Memory B cell (primary cell): ENCODE data around the gene ANKRD24.
A peak's percentile ranks its signal among the peaks of the same experiment; 100 is the strongest.

Experiments
- ATAC-seq: fragments of 150-1000 bp; cut with Tn5 transposase; 2 replicates; pipeline ENCODE4 v1.10.0; 2021; ENCODE audit warnings: low read depth, mild to moderate bottlenecking, moderate library complexity
- DNase-seq, 2 donors: peaks; one replicate each; pipeline ENCODE4 v3.0.0; 2022; ENCODE audit warnings: low spot score in 2 of 2
- H3K27ac Mint-ChIP-seq: one replicate; pipeline ENCODE4 v1.8.0; 2022; ENCODE audit warnings: mild to moderate bottlenecking, moderate library complexity, mixed read lengths
- H3K27me3 Mint-ChIP-seq: one replicate; pipeline ENCODE4 v1.8.0; 2022; ENCODE audit warnings: mixed read lengths
- H3K36me3 Mint-ChIP-seq: one replicate; pipeline ENCODE4 v1.8.0; 2022; ENCODE audit warnings: mild to moderate bottlenecking, mixed read lengths
- H3K4me1 Mint-ChIP-seq: one replicate; pipeline ENCODE4 v1.8.0; 2022; ENCODE audit warnings: mixed read lengths
- H3K4me3 Mint-ChIP-seq: one replicate; pipeline ENCODE4 v1.8.0; 2022; ENCODE audit warnings: mild to moderate bottlenecking, moderate library complexity, mixed read lengths
- H3K9me3 Mint-ChIP-seq: one replicate; pipeline ENCODE4 v1.8.0; 2022; ENCODE audit warnings: mixed read lengths

Gene ANKRD24

DNA sequence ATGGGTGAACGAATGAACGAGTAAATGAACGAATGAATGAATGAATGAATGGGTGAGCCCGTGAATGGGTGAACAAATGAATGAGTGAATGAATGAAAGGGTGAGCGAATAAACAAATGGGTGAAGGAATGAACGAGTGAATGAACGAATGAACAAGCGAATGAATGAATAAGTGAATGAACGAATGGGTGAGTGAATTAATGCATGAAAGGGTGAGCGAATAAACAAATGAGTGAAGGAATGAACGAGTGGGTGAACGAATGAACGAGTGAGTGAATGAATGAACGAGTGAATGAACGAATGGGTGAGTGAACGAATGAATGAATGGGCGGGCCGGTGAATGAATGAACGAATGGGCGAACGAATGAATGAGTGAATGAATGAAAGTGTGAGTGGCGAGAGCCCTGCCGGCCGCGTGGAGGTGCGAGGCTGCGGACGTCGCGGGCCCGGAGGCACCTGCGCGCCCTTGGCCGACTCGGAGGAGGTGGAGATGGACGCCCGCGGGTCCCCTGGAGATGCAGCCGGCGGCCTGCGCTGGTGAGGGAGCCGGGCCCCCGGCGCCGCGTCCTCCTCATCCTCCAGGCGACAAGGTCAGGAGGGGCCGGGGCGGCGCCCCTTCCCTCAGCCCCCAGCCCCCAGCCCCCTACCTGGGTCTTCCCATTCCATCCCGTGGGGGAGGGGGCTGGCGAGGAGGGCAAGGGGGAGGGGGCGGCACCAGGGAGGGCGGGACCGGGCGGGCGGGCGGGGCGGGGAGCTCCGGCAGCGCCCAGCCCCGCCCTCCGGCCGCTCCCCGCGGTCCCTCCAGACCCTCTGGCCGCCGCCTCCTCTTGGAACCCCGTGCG, 15.4 kb downstream of the ANKRD24 start:
- H3K4me3 Mint-ChIP-seq, result no peak overlapping the region
- DNase-seq (no peak), ATAC-seq (no peak)
- H3K27me3 Mint-ChIP-seq, result peaks cover 38% of the 10 kb centered on the region
- H3K27ac Mint-ChIP-seq, result peak overlapping the region; percentile 88
- peaks cover 9% of the 10 kb centered on the region for H3K4me1 Mint-ChIP-seq
- peaks cover 8% of the 10 kb centered on the region for H3K36me3 Mint-ChIP-seq
- H3K9me3 Mint-ChIP-seq, result peaks cover 15% of the 10 kb centered on the region

GRCh38 chr19:4198467-4199126, 16.1 kb downstream of the ANKRD24 start:
- H3K9me3 Mint-ChIP-seq, result peaks cover 15% of the 10 kb centered on the region
- H3K36me3 Mint-ChIP-seq, result peaks cover 8% of the 10 kb centered on the region
- no peak for DNase-seq
- no peak overlapping the region for H3K27ac Mint-ChIP-seq
- peaks cover 9% of the 10 kb centered on the region for H3K4me1 Mint-ChIP-seq
- no peak for ATAC-seq
- peaks cover 33% of the 10 kb centered on the region for H3K27me3 Mint-ChIP-seq
- H3K4me3 Mint-ChIP-seq, result no peak overlapping the region

GRCh38 chr19:4199699-4200293, 17.3 kb downstream of the ANKRD24 start:
- no peak for ATAC-seq
- H3K27me3 Mint-ChIP-seq, result peaks cover 26% of the 10 kb centered on the region
- H3K27ac Mint-ChIP-seq, result no peak overlapping the region
- no peak for DNase-seq
- peaks cover 8% of the 10 kb centered on the region for H3K36me3 Mint-ChIP-seq
- H3K4me3 Mint-ChIP-seq, result no peak overlapping the region
- H3K4me1 Mint-ChIP-seq, result peaks cover 11% of the 10 kb centered on the region
- H3K9me3 Mint-ChIP-seq, result peaks cover 15% of the 10 kb centered on the region

DNA sequence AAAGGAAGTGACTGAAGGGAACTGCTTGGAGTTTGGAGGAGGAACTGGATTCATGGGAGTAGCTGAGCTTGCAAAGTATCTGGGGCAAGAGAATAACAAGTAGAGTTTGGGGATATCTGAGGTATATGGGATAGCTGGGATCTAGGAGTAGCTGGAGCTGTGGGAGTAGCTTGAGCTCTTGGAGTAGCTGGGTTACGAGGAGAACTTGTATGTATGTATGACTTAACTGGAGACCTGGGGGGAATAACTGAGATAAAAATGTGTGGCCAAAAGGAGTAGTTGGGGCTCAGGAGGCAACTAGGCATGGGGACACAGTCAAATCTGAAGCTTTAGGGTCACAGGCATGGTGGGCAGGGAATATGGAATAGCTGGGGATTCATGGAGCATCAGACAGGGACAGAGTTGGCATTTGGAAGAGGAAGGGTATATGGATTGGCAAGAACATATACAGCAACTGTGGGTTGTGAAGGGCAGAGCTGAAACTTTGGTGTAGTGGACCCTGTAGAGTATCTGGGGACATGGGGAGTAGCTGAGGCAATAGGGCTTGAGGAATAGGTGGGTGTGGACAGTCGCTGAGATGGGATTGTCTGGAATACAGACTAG, 18.6 kb downstream of the ANKRD24 start:
- Mint-ChIP-seq H3K4me1 (peaks cover 11% of the 10 kb centered on the region), H3K4me3 (no peak overlapping the region), H3K36me3 (peaks cover 8% of the 10 kb centered on the region), H3K9me3 (peaks cover 15% of the 10 kb centered on the region), H3K27me3 (peaks cover 20% of the 10 kb centered on the region), H3K27ac (no peak overlapping the region)
- ATAC-seq (no peak), DNase-seq (no peak)

- Mint-ChIP-seq H3K27me3 (peaks cover 18% of the 10 kb centered on the region), H3K27ac (no peak overlapping the region), H3K36me3 (peaks cover 8% of the 10 kb centered on the region), H3K9me3 (peaks cover 15% of the 10 kb centered on the region), H3K4me3 (no peak overlapping the region), H3K4me1 (peaks cover 11% of the 10 kb centered on the region)
- DNase-seq, result no peak
- no peak for ATAC-seq
These were observed 19.3 kb downstream of the ANKRD24 start for GRCh38 chr19:4201798-4202197.

DNA sequence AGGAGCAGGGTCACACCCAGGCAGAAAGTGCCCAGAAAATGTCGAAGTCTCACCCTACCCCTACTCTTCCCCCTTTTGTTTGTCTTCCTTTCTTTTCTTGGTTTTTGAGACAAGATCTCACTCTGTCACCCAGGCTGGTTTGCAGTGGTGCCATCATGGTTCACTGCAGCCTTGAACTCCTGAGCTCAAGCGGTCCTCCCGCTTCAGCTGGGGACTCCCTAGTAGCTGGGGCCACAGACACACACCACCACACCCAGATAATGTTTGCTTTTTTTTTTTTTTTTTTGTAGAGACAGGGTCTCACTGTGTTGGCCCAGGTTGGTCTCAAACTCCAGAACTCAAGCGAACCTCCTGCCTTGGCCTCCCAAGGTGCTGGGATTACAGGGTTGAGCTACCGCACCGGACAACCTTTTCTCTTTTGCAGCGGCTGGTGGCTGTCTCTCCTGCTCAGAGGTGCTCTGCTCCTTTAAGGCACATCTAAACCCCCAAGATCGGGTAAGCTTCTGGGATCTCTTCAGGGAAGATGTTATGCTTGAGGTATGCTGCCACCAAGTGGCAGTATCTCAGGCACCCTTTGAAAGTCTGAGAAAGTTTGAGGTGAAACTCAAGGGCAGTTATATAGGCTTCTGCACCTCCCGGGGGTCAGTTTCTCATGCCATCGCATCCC, 24.5 kb downstream of the ANKRD24 start:
- no peaks in the 10 kb centered on the region for H3K9me3 Mint-ChIP-seq
- no peak for DNase-seq
- peaks cover 2% of the 10 kb centered on the region for H3K4me1 Mint-ChIP-seq
- H3K27ac Mint-ChIP-seq, result no peak overlapping the region
- peaks cover 10% of the 10 kb centered on the region for H3K27me3 Mint-ChIP-seq
- no peak overlapping the region for H3K4me3 Mint-ChIP-seq
- no peaks in the 10 kb centered on the region for H3K36me3 Mint-ChIP-seq
- no peak for ATAC-seq

GRCh38 chr19:4208385-4209094, 26.1 kb downstream of the ANKRD24 start:
- no peak for DNase-seq
- H3K27me3 Mint-ChIP-seq, result peaks cover 16% of the 10 kb centered on the region
- peaks cover 7% of the 10 kb centered on the region for H3K4me1 Mint-ChIP-seq
- no peaks in the 10 kb centered on the region for H3K36me3 Mint-ChIP-seq
- ATAC-seq, result no peak
- no peak overlapping the region for H3K4me3 Mint-ChIP-seq
- H3K27ac Mint-ChIP-seq, result no peak overlapping the region
- no peaks in the 10 kb centered on the region for H3K9me3 Mint-ChIP-seq

GRCh38 chr19:4210166-4210731, 27.8 kb downstream of the ANKRD24 start:
- no peak for ATAC-seq
- Mint-ChIP-seq H3K4me3 (no peak overlapping the region), H3K27ac (no peak overlapping the region), H3K27me3 (peaks cover 18% of the 10 kb centered on the region), H3K4me1 (peaks cover 13% of the 10 kb centered on the region), H3K9me3 (no peaks in the 10 kb centered on the region), H3K36me3 (no peaks in the 10 kb centered on the region)
- no peak for DNase-seq

DNA sequence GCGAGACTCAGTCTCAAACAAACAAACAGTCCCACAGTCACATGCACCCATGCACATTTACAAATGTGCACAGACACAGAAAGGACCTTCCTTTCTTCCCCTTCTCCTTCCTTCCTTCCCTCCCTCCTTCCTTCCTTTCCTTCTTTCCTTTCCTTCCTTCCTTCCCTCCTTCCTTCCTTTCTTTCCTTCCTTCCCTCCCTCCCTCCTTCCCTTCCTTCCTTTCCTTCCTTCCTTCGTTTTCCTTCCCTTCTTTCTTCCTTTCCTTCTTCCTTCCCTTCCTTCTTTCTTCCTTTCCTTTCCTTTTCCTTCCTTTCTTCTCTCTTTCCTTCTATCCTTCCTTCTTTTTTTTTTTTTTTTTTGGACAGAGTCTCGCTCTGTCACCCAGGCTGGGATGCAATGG, 30.6 kb downstream of the ANKRD24 start:
- no peak for ATAC-seq
- H3K36me3 Mint-ChIP-seq, result no peaks in the 10 kb centered on the region
- no peaks in the 10 kb centered on the region for H3K9me3 Mint-ChIP-seq

GRCh38 chr19:4215807-4216206, 33.3 kb downstream of the ANKRD24 start:
- Mint-ChIP-seq H3K4me3 (no peak overlapping the region), H3K36me3 (no peaks in the 10 kb centered on the region), H3K9me3 (no peaks in the 10 kb centered on the region), H3K27me3 (peaks cover 11% of the 10 kb centered on the region), H3K27ac (no peak overlapping the region), H3K4me1 (peaks cover 13% of the 10 kb centered on the region)
- no peak for ATAC-seq
- DNase-seq, result no peak

More for the DNA sequence above, 30.6 kb downstream of the ANKRD24 start:
- peaks cover 16% of the 10 kb centered on the region for H3K27me3 Mint-ChIP-seq
- no peak overlapping the region for H3K27ac Mint-ChIP-seq
- H3K4me1 Mint-ChIP-seq, result peaks cover 13% of the 10 kb centered on the region
- DNase-seq, result no peak
- H3K4me3 Mint-ChIP-seq, result no peak overlapping the region

DNA sequence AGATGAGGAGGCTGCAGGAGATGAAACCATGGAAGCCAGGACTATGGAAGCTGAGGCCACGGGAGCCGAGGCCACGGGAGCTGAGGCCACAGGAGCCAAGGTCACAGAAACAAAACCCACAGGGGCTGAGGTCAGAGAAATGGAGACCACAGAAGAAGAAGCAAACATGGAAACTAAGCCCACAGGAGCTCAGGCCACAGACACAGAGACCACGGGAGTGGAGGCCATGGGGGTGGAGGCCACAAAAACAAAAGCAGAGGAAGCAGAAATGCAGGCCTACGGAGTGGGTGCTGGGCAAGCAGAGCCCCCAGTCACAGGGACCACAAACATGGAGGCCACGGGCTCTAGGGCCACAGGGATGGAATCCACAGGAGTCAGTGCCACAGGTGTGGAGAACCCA, 34.4 kb downstream of the ANKRD24 start:
- H3K36me3 Mint-ChIP-seq, result no peaks in the 10 kb centered on the region

DNA sequence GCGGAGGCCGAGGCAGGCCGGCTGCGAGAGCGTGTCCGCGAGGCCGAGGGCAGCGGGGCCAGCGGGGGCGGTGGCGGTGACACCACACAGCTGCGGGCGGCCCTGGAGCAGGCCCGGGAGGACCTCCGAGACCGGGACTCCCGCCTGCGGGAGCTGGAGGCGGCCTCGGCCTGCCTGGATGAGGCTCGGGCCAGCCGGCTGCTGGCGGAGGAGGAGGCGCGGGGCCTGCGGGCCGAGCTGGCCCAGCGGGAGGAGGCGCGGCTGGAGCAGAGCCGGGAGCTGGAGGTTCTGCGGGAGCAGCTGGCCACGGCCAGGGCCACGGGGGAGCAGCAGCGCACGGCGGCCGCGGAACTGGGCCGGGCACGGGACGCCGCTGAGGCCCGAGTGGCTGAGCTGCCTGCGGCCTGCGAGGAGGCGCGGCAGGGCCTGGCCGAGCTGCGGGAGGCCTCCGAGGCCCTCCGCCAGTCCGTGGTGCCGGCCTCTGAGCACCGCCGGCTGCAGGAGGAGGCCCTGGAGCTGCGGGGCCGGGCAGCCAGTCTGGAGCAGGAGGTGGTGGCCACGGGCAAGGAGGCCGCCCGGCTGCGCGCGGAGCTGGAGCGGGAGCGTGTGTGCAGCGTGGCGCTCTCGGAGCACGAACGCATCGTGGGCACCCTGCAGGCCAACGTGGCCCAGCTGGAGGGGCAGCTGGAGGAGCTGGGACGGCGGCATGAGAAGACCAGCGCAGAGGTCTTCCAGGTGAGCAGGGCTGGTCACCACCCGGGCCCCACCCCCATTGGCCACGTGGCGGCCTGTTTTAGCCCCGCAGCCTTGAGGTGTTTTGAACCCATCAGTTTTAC, 35.2 kb downstream of the ANKRD24 start:
- no peak overlapping the region for H3K27ac Mint-ChIP-seq
- ATAC-seq (no peak), DNase-seq (no peak)
- H3K27me3 Mint-ChIP-seq, result peaks cover 4% of the 10 kb centered on the region
- H3K4me1 Mint-ChIP-seq, result peaks cover 17% of the 10 kb centered on the region
- no peaks in the 10 kb centered on the region for H3K9me3 Mint-ChIP-seq
- H3K36me3 Mint-ChIP-seq, result no peaks in the 10 kb centered on the region
- no peak overlapping the region for H3K4me3 Mint-ChIP-seq

More for the DNA sequence above, 34.4 kb downstream of the ANKRD24 start:
- Mint-ChIP-seq H3K9me3 (no peaks in the 10 kb centered on the region), H3K4me1 (peaks cover 15% of the 10 kb centered on the region), H3K27ac (no peak overlapping the region), H3K27me3 (peaks cover 8% of the 10 kb centered on the region), H3K4me3 (no peak overlapping the region)
- DNase-seq, result no peak
- no peak for ATAC-seq
